Pancreas (tissue), 10 donors: ENCODE data around the gene ATXN1. TPM values are rescaled to one million over a fixed set of nuclear protein-coding genes. Genes with fewer than 3 reads are reported as not detected.

Source experiments
- ATAC-seq, 4 donors: fragments of 200-7000 bp; cut with Tn5 transposase; one replicate each; pipeline versions ENCODE4 v1.8.0 to v1.9.1; 2020; ENCODE audit warnings: mild to moderate bottlenecking in 4 of 4, moderate library complexity in 4 of 4
- DNase-seq, 6 donors: peaks; one replicate each; pipeline ENCODE4 v3.0.0-alpha.2; 2020
- FAIRE-seq: peaks from 2 replicates; lab custom pipeline; 2012; peaks lifted over from hg19 to GRCh38; lab: Jason Lieb, UNC
- H3K27ac ChIP-seq, 4 donors: fragments of 200-600 bp; sonication (generic); 1 replicate in 3 of 4; 2 replicates in 1 of 4; pipeline versions ENCODE4 v1.5.0 to v1.8.0; 2020
- H3K27me3 ChIP-seq, 4 donors: fragments of 200-600 bp; one replicate each; pipeline ENCODE4 v1.8.0; 2021
- H3K36me3 ChIP-seq, 3 donors: fragments of 200-600 bp; sonication (generic) in 1 of 3; one replicate each; pipeline versions ENCODE4 v1.5.0 to v1.8.0; 2020 to 2021
- H3K4me1 ChIP-seq, 3 donors: fragments of 200-600 bp; one replicate each; pipeline ENCODE4 v1.8.0; 2021
- H3K4me3 ChIP-seq, 4 donors: fragments of 200-600 bp; sonication (generic) in 2 of 4; one replicate each; pipeline versions ENCODE4 v1.5.0 to v1.8.0; 2020 to 2021
- H3K9me3 ChIP-seq, 4 donors: fragments of 200-600 bp; one replicate each; pipeline ENCODE4 v1.8.0; 2021
- WGBS, 2 donors: extraction: QIAGEN DNeasy Blood & Tissue Kit; methylation state at CpG; one replicate each; pipeline ENCODE4 v1.1.7; 2013; 5-methylcytosine and 5-hydroxymethylcytosine counted together
- intact Hi-C, 3 donors: fragments of 100-400 bp; cut with DNase I; formaldehyde crosslinking; loops; one replicate each; pipeline versions ENCODE4 v1.11.1 to v1.14.2; 2022
- polyA plus RNA-seq, 2 donors: library from polyadenylated mRNA; stranded (reverse); fragments of 200-250 nt; gene quantifications; one replicate each; pipeline ENCODE4 v1.2.3, GENCODE V29; 2013
- total RNA-seq, 6 donors: library from RNA; stranded (reverse); fragmentation: NEBNext Ultra II Directional in 4 of 6; extraction: Animal tissue kit (Norgen Biotek cat#: 25700) in 4 of 6; gene quantifications; one replicate each; pipeline versions ENCODE4 v1.2.1 to v1.2.4, GENCODE V29; 2021 to 2023
- TF ChIP-seq, protein P1 (sequence below), 4 donors: fragments of 200-600 bp; sonication (generic) in 3 of 4; IDR thresholded peaks; one replicate each; pipeline versions ENCODE4 v1.5.0 to v1.8.0; 2021; ENCODE audit warnings: antibody characterized with exemption in 4 of 4
- donor health status: healthy with polysubstance abuse.
- donor health status: DM: no; HTN: no; CAD: no; lungs with moderate emphysema.
- donor health status: DM: no; HTN: no; CAD: no.
- donor health status: control.
- donor health status: control.
- donor health status: Bipolar disorder and iron deficiency.
- donor health status: DM: yes; HTN: yes; CAD: no.
- donor health status: DM: no; HTN: no; CAD: no.
- donor health status: DM: no; HTN: no; CAD: no.
- donor health status: DM: yes; HTN: yes; CAD: no.

ATXN1 gene
- total and polyA plus RNA-seq, 8 donors, result 4.9 to 38.6 (median 20.5) TPM

GRCh38 chr6:16491666-16492313 is 269.5 kb downstream of the ATXN1 start:
- WGBS, 2 donors, result 93 to 94% methylated on average over 5 of the region's 5 CpGs
- TF ChIP-seq, protein P1, sequence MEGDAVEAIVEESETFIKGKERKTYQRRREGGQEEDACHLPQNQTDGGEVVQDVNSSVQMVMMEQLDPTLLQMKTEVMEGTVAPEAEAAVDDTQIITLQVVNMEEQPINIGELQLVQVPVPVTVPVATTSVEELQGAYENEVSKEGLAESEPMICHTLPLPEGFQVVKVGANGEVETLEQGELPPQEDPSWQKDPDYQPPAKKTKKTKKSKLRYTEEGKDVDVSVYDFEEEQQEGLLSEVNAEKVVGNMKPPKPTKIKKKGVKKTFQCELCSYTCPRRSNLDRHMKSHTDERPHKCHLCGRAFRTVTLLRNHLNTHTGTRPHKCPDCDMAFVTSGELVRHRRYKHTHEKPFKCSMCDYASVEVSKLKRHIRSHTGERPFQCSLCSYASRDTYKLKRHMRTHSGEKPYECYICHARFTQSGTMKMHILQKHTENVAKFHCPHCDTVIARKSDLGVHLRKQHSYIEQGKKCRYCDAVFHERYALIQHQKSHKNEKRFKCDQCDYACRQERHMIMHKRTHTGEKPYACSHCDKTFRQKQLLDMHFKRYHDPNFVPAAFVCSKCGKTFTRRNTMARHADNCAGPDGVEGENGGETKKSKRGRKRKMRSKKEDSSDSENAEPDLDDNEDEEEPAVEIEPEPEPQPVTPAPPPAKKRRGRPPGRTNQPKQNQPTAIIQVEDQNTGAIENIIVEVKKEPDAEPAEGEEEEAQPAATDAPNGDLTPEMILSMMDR (IDR thresholded peaks at IDR 0.05), result no peak
- ATAC-seq (no peak), FAIRE-seq (no peak), DNase-seq (no peak)
- no peaks in the 10 kb centered on the region for H3K9me3 ChIP-seq
- H3K4me3 ChIP-seq, result no peak overlapping the region
- no peaks in the 10 kb centered on the region for H3K4me1 ChIP-seq
- H3K27ac ChIP-seq, result no peak overlapping the region
- no peaks in the 10 kb centered on the region for H3K27me3 ChIP-seq
- intact Hi-C loops, result no loop called here
- H3K36me3 ChIP-seq, result no peaks in the 10 kb centered on the region

DNA sequence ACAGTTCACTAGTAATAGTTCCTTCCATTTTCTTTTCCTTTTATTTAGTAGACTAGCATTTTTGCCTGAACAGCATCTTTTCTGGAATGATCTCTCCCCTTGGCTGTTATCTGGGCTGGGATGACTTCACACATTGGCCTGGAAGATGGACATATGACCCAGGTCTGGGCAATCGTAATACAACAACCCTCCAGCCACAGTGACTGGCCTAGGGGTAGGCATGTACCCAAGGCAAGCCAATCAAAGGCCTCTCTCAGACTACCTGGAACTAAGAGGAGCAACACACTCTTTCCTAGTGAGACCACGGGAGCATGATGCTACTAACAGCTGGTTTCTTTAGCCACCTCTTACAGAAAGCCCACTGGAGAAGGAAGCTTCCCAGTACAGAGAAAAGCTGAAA is 270.6 kb downstream of the ATXN1 start:
- Histone ChIP-seq H3K9me3 (no peaks in the 10 kb centered on the region), H3K4me1 (no peaks in the 10 kb centered on the region), H3K27me3 (no peaks in the 10 kb centered on the region), H3K4me3 (no peak overlapping the region), H3K36me3 (peaks cover 0 to 2% (median 0%) of the 10 kb centered on the region in 3 donors), H3K27ac (no peak overlapping the region)
- TF ChIP-seq, protein P1 (IDR thresholded peaks at IDR 0.05), result no peak
- FAIRE-seq (no peak), DNase-seq (no peak), ATAC-seq (no peak)
- 93 to 97% methylated on average over 2 of the region's 2 CpGs for WGBS, 2 donors
- intact Hi-C loops, result no loop called here

DNA sequence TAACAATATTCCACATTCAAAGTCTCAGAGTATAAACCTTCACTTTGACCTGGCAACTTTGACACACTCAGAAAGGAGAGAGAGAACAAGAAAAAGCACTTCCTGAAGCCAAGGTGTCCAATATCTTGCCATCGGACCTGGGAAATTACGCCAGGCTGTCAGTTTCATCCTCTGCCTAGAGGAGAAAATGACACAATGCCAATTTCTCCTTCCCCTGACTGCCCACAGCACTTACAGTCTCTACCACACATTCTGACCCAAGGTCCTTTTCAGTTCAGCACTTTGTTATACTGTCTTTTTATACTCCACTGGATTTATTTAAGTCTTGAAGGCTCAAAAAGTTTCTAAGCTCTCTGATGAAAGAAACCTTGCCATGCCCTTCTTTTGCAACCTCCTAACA is 272.4 kb downstream of the ATXN1 start:
- Histone ChIP-seq H3K36me3 (peaks cover 0 to 5% (median 0%) of the 10 kb centered on the region in 3 donors), H3K9me3 (no peaks in the 10 kb centered on the region), H3K4me3 (no peak overlapping the region), H3K4me1 (no peaks in the 10 kb centered on the region), H3K27me3 (no peaks in the 10 kb centered on the region), H3K27ac (no peak overlapping the region)
- FAIRE-seq, result no peak
- intact Hi-C loops, result no loop called here
- 29 to 40% methylated on average over 2 of the region's 2 CpGs for WGBS, 2 donors
- DNase-seq, result no peak
- no peak for ATAC-seq
- TF ChIP-seq, protein P1 (IDR thresholded peaks at IDR 0.05), result no peak

DNA sequence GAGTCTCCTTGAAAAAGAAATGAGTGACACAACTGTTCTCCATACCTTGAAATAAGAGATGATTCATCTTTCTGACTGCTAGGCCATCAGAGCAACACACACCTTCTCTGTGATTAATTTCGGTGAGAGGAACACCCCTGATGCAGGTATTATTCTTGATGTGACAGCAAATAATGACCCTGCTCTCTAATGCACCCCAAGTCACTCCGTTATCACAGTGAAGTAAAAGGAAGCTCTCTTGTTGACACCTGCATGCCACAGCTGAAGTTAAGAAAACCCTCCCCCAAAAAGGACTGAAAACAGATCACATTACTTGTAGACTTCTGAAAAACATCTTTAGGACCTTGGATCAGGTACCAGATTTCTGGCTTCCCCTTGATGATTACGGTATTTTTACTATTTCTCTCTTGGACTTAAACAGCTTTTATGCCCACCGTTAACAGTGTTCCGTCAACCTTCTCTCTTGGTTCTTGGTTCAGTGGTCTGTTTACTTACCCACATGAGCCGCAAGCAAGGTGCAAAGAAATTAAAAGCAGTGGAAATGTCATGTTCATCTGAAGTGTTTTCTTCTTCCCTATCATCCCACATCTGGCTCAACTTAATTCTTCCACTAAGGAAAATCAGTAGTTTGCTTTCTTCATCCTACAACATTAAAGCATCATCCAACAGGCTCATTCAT is 273.1 kb downstream of the ATXN1 start:
- WGBS, 2 donors, result 93 to 94% methylated on average over 6 of the region's 6 CpGs

More for the DNA sequence above, 273.1 kb downstream of the ATXN1 start:
- FAIRE-seq (no peak), DNase-seq (no peak), ATAC-seq (no peak)
- Histone ChIP-seq H3K4me3 (no peak overlapping the region), H3K4me1 (no peaks in the 10 kb centered on the region), H3K27me3 (no peaks in the 10 kb centered on the region), H3K36me3 (peaks cover 0 to 5% (median 0%) of the 10 kb centered on the region in 3 donors), H3K9me3 (no peaks in the 10 kb centered on the region), H3K27ac (no peak overlapping the region)
- TF ChIP-seq, protein P1 (IDR thresholded peaks at IDR 0.05), result no peak
- intact Hi-C loops, result no loop called here
